Measurements from ENCODE around the gene DMRTB1. TPM values are rescaled to one million over a fixed set of nuclear protein-coding genes. Genes with fewer than 3 reads are reported as not detected.

Gene DMRTB1
- polyA plus RNA-seq, 3 donors from 2014 or later, result not detected

GRCh38 chr1:53507116-53507820 is 48.1 kb downstream of the DMRTB1 start:
- no peaks in the 10 kb centered on the region for H3K9me3 Mint-ChIP-seq
- H3K36me3 Mint-ChIP-seq, result no peaks in the 10 kb centered on the region
- H3K4me3 Mint-ChIP-seq, result no peak overlapping the region
- H3K27me3 Mint-ChIP-seq (ENCODE audit: low read depth in 3 of 3), result no peaks in the 10 kb centered on the region
- DNase-seq, result no peak
- peaks cover 0 to 1% of the 10 kb centered on the region in 2 donors for H3K4me1 Mint-ChIP-seq
- H3K27ac Mint-ChIP-seq, result no peak overlapping the region

GRCh38 chr1:53508056-53508990 is 49.1 kb downstream of the DMRTB1 start:
- H3K27me3 Mint-ChIP-seq (ENCODE audit: low read depth in 3 of 3), result no peaks in the 10 kb centered on the region
- peaks cover 0 to 1% of the 10 kb centered on the region in 2 donors for H3K4me1 Mint-ChIP-seq
- no peaks in the 10 kb centered on the region for H3K9me3 Mint-ChIP-seq
- H3K27ac Mint-ChIP-seq, result no peak overlapping the region
- no peak for DNase-seq
- no peaks in the 10 kb centered on the region for H3K36me3 Mint-ChIP-seq
- no peak overlapping the region for H3K4me3 Mint-ChIP-seq

- peak overlapping the region in 4 of 5 donors; percentile 25 to 59 (median 53) for H3K4me3 Mint-ChIP-seq
- no peaks in the 10 kb centered on the region for H3K9me3 Mint-ChIP-seq
- DNase-seq, result peak; percentile 21 to 48 (median 41)
- peaks cover 0 to 1% of the 10 kb centered on the region in 2 donors for H3K4me1 Mint-ChIP-seq
- no peaks in the 10 kb centered on the region for H3K36me3 Mint-ChIP-seq
- no peaks in the 10 kb centered on the region for H3K27me3 Mint-ChIP-seq (ENCODE audit: low read depth in 3 of 3)
- H3K27ac Mint-ChIP-seq, result no peak overlapping the region
Measured at GRCh38 chr1:53508991-53509666, 49.9 kb downstream of the DMRTB1 start.

- H3K9me3 Mint-ChIP-seq, result no peaks in the 10 kb centered on the region
- H3K27ac Mint-ChIP-seq, result no peak overlapping the region
- peak overlapping the region in 2 of 5 donors; percentile 48 to 58 for H3K4me3 Mint-ChIP-seq
- H3K27me3 Mint-ChIP-seq (ENCODE audit: low read depth in 3 of 3), result no peaks in the 10 kb centered on the region
- no peaks in the 10 kb centered on the region for H3K36me3 Mint-ChIP-seq
- DNase-seq, result no peak
- H3K4me1 Mint-ChIP-seq, result peaks cover 0 to 1% of the 10 kb centered on the region in 2 donors
Measured at GRCh38 chr1:53509775-53510174, 50.6 kb downstream of the DMRTB1 start.

- Mint-ChIP-seq H3K36me3 (no peaks in the 10 kb centered on the region), H3K9me3 (no peaks in the 10 kb centered on the region), H3K27me3 (ENCODE audit: low read depth in 3 of 3) (no peaks in the 10 kb centered on the region), H3K4me3 (no peak overlapping the region), H3K27ac (no peak overlapping the region), H3K4me1 (peaks cover 0 to 1% of the 10 kb centered on the region in 2 donors)
- DNase-seq, result no peak
Measured at GRCh38 chr1:53510215-53510614, 51.0 kb downstream of the DMRTB1 start.

GRCh38 chr1:53511323-53511932 is 52.2 kb downstream of the DMRTB1 start:
- H3K36me3 Mint-ChIP-seq, result no peaks in the 10 kb centered on the region

GRCh38 chr1:53511933-53512806 is 53.0 kb downstream of the DMRTB1 start:
- Mint-ChIP-seq H3K9me3 (no peaks in the 10 kb centered on the region), H3K27me3 (ENCODE audit: low read depth in 3 of 3) (peaks cover 0 to 2% (median 1%) of the 10 kb centered on the region in 3 donors), H3K36me3 (no peaks in the 10 kb centered on the region), H3K27ac (no peak overlapping the region), H3K4me3 (no peak overlapping the region), H3K4me1 (peaks cover 0 to 1% of the 10 kb centered on the region in 2 donors)
- DNase-seq, result no peak

More at GRCh38 chr1:53511323-53511932, 52.2 kb downstream of the DMRTB1 start:
- H3K27me3 Mint-ChIP-seq (ENCODE audit: low read depth in 3 of 3), result peaks cover 0 to 1% (median 0%) of the 10 kb centered on the region in 3 donors
- no peak overlapping the region for H3K4me3 Mint-ChIP-seq
- peaks cover 0 to 1% of the 10 kb centered on the region in 2 donors for H3K4me1 Mint-ChIP-seq
- DNase-seq, result no peak
- H3K27ac Mint-ChIP-seq, result no peak overlapping the region
- H3K9me3 Mint-ChIP-seq, result no peaks in the 10 kb centered on the region

GRCh38 chr1:53512807-53513755 is 53.9 kb downstream of the DMRTB1 start:
- Mint-ChIP-seq H3K9me3 (no peaks in the 10 kb centered on the region), H3K36me3 (no peaks in the 10 kb centered on the region), H3K27me3 (ENCODE audit: low read depth in 3 of 3) (peaks cover 0 to 2% (median 1%) of the 10 kb centered on the region in 3 donors), H3K4me3 (no peak overlapping the region), H3K4me1 (peaks cover 0 to 1% of the 10 kb centered on the region in 2 donors), H3K27ac (no peak overlapping the region)
- no peak for DNase-seq

GRCh38 chr1:53513846-53514245 is 54.6 kb downstream of the DMRTB1 start:
- no peak for DNase-seq
- no peak overlapping the region for H3K4me3 Mint-ChIP-seq
- no peaks in the 10 kb centered on the region for H3K9me3 Mint-ChIP-seq
- peaks cover 0 to 2% (median 1%) of the 10 kb centered on the region in 3 donors for H3K27me3 Mint-ChIP-seq (ENCODE audit: low read depth in 3 of 3)
- no peaks in the 10 kb centered on the region for H3K36me3 Mint-ChIP-seq
- H3K27ac Mint-ChIP-seq, result no peak overlapping the region
- H3K4me1 Mint-ChIP-seq, result peaks cover 0 to 1% of the 10 kb centered on the region in 2 donors

GRCh38 chr1:53514436-53514835 is 55.2 kb downstream of the DMRTB1 start:
- Mint-ChIP-seq H3K27ac (no peak overlapping the region), H3K4me1 (no peaks in the 10 kb centered on the region), H3K27me3 (ENCODE audit: low read depth in 3 of 3) (peaks cover 0 to 2% (median 1%) of the 10 kb centered on the region in 3 donors), H3K4me3 (no peak overlapping the region), H3K36me3 (no peaks in the 10 kb centered on the region), H3K9me3 (no peaks in the 10 kb centered on the region)
- no peak for DNase-seq

GRCh38 chr1:53516181-53516580 is 57.0 kb downstream of the DMRTB1 start:
- H3K27me3 Mint-ChIP-seq (ENCODE audit: low read depth in 3 of 3), result peaks cover 0 to 2% (median 1%) of the 10 kb centered on the region in 3 donors
- no peaks in the 10 kb centered on the region for H3K36me3 Mint-ChIP-seq
- no peaks in the 10 kb centered on the region for H3K9me3 Mint-ChIP-seq
- no peak overlapping the region for H3K4me3 Mint-ChIP-seq
- no peak overlapping the region for H3K27ac Mint-ChIP-seq
- DNase-seq, result no peak
- H3K4me1 Mint-ChIP-seq, result no peaks in the 10 kb centered on the region
